ENCODE measurements around the gene NEMP1. TPM values are rescaled to one million over a fixed set of nuclear protein-coding genes. Genes with fewer than 3 reads are reported as not detected.
A peak's percentile ranks its signal among the peaks of the same experiment; 100 is the strongest.

Gene NEMP1
- total RNA-seq, 2 experiments from 2014 or later, result 60.5 to 66.1 TPM

DNA sequence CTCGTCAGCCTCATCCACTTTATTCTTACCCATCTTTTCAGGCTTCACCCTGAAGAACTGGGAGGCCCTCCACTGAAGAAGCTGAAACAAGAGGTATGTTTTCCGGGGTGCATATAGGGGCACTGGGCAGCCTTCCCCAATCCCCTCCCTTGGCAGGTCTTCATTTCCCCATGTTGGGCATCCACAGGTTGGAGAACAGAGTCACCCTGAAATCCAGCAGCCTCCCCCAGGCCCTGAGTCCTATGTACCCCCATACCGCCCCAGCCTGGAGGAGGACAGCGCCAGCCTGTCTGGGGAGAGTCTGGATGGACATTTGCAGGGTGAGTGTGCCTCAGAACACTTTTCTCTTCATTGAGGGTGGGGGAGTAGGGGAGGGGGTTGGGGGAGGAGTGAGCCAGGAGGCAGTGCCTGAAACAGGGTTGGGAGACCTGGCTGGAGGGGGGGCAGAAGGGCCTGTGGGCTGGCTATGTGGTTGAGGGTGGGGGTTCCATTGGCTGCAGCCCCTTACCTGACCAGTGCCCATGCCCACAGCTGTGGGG, 14.4 kb upstream of the NEMP1 start:
- peaks cover 2% of the 10 kb centered on the region for H3K36me3 Mint-ChIP-seq
- H3K4me3 Mint-ChIP-seq, result no peak overlapping the region
- CTCF ChIA-PET, result interaction anchor here (0.6 to 16.0 kb wide), 13 partner anchors 9 to 368 kb away, joined by 3 to 202 read pairs (median 5); partner anchors contain the start of genes NACA, NEMP1 and STAT6
- DNase-seq (no peak), ATAC-seq (no peak)
- H3K9me3 Mint-ChIP-seq (ENCODE audit: low read depth), result no peaks in the 10 kb centered on the region
- no peaks in the 10 kb centered on the region for H3K27me3 Mint-ChIP-seq
- peak overlapping the region; percentile 83 for H3K27ac Mint-ChIP-seq
- peaks cover 49% of the 10 kb centered on the region for H3K4me1 Mint-ChIP-seq

DNA sequence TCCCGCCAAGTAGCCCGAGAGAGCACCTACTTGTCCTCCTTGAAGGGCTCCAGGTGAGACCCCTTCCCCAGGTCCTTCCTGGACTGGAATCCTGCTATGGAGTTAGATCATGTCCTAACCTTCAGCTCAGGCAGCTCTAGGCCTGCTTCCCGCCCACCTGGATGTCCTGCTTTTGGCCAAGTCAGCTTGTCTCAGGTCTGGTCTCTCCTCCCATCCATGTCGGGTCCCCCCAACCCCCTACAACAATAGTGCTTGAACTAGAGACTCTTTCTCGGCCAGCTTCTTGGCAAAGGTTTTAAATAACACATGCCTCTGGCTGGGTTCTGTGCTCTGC, 13.9 kb upstream of the NEMP1 start:
- CTCF ChIA-PET, result interaction anchor here (1.1 to 16.0 kb wide), 11 partner anchors 8 to 91 kb away, joined by 3 to 202 read pairs (median 7); partner anchors contain the start of genes NEMP1 and STAT6

DNA sequence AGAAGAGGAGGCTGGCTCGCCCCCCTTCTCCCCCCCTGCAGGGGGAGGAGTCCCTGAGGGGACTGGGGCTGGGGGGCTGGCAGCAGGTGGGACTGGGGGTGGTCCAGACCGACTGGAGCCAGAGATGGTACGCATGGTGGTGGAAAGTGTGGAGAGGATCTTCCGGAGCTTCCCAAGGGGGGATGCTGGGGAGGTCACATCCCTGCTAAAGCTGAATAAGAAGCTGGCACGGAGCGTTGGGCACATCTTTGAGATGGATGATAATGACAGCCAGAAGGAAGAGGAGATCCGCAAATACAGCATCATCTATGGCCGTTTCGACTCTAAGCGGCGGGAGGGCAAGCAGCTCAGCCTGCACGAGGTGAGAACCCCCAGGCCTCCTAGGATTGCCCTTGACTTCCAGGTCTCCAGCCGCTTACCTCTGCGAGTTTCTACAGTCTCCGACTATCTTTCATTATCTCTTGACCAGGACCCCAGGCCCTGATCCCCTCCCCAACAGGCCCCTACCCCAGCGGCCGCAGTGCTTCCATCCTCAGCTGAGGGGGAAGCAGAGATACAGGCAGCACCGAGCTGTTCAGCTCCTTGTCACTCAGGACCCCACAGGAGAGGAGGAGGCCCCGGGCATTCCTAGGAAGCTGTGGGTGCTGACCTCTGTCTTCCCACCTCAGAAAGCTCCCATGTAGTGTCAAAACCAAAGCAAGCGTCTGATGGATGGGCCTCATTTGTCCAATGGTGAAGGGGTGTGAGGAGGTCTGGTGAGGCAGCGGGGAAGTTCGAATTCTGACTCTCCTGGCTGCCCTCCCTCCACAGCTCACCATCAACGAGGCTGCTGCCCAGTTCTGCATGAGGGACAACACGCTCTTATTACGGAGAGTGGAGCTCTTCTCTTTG, 13.3 kb upstream of the NEMP1 start:
- H3K27me3 Mint-ChIP-seq, result no peaks in the 10 kb centered on the region
- peak overlapping the region; percentile 27 for H3K4me3 Mint-ChIP-seq
- H3K36me3 Mint-ChIP-seq, result peaks cover 2% of the 10 kb centered on the region
- no peak overlapping the region for H3K27ac Mint-ChIP-seq
- ATAC-seq (no peak), DNase-seq (no peak)
- peaks cover 51% of the 10 kb centered on the region for H3K4me1 Mint-ChIP-seq
- no peaks in the 10 kb centered on the region for H3K9me3 Mint-ChIP-seq (ENCODE audit: low read depth)
- CTCF ChIA-PET, result interaction anchor here (1.1 to 16.0 kb wide), 13 partner anchors 8 to 123 kb away, joined by 3 to 202 read pairs (median 5); partner anchors contain the start of genes NEMP1 and STAT6

More for the DNA sequence above, 13.9 kb upstream of the NEMP1 start:
- Mint-ChIP-seq H3K4me1 (peaks cover 51% of the 10 kb centered on the region), H3K9me3 (ENCODE audit: low read depth) (no peaks in the 10 kb centered on the region), H3K27ac (peak overlapping the region; percentile 47), H3K4me3 (no peak overlapping the region), H3K36me3 (peaks cover 2% of the 10 kb centered on the region), H3K27me3 (no peaks in the 10 kb centered on the region)
- no peak for DNase-seq
- ATAC-seq, result no peak

DNA sequence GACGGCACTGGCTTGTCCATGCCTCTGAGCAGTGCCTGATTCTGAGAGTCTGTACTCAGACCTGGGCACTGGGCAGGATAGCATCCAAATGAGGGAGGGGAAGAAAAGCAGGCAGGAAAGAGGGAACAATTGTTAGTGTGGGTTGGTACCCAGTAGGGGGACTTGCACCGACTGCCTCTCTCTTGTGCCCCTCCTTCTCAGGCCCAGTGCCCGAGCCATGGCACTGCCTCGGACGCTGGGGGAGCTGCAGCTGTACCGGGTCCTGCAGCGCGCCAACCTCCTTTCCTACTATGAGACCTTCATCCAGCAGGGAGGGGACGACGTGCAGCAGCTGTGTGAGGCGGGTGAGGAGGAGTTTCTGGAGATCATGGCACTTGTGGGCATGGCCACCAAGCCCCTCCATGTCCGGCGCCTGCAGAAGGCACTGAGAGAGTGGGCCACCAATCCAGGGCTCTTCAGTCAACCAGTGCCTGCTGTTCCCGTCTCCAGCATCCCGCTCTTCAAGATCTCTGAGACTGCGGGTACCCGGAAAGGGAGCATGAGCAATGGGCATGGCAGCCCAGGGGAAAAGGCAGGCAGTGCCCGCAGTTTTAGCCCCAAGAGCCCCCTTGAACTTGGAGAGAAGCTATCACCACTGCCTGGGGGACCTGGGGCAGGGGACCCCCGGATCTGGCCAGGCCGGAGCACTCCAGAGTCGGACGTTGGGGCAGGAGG, 12.5 kb upstream of the NEMP1 start:
- H3K36me3 Mint-ChIP-seq, result peaks cover 2% of the 10 kb centered on the region
- H3K27me3 Mint-ChIP-seq, result no peaks in the 10 kb centered on the region
- H3K4me3 Mint-ChIP-seq, result peak overlapping the region; percentile 53
- ATAC-seq (no peak), DNase-seq (no peak)
- H3K27ac Mint-ChIP-seq, result peak overlapping the region; percentile 12
- CTCF ChIA-PET, result interaction anchor here (1.2 to 16.0 kb wide), 7 partner anchors 8 to 123 kb away, joined by 3 to 202 read pairs (median 18); partner anchors contain the start of genes NEMP1 and STAT6
- H3K9me3 Mint-ChIP-seq (ENCODE audit: low read depth), result no peaks in the 10 kb centered on the region
- peaks cover 59% of the 10 kb centered on the region for H3K4me1 Mint-ChIP-seq

DNA sequence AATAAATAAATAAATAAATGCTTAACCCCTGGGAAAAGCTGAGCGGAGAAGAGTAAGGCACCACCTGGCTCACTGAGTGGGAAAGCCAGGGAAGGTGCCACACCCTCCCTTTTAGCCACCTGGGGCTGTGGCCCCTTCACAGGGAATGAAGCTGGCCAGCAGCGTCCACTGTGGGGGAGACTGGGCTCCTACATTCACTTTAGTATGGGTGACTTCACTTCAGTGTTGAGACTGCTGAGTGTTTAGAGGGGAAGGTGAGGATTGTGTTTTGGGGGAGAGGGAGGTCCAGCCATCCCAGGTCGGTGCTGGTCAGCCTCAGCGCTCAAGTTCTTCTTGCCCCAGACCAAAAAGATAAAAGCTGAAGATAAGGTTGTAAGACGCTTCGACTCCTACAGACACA, 11.9 kb upstream of the NEMP1 start:
- peaks cover 2% of the 10 kb centered on the region for H3K36me3 Mint-ChIP-seq
- H3K4me3 Mint-ChIP-seq, result peak overlapping the region; percentile 53
- H3K4me1 Mint-ChIP-seq, result peaks cover 64% of the 10 kb centered on the region
- no peak for DNase-seq
- no peak for ATAC-seq
- CTCF ChIA-PET, result interaction anchor here (1.2 to 16.0 kb wide), 6 partner anchors 8 to 124 kb away, joined by 3 to 202 read pairs (median 19); partner anchors contain the start of genes NEMP1 and STAT6
- no peaks in the 10 kb centered on the region for H3K27me3 Mint-ChIP-seq
- H3K27ac Mint-ChIP-seq, result peak overlapping the region; percentile 12
- no peaks in the 10 kb centered on the region for H3K9me3 Mint-ChIP-seq (ENCODE audit: low read depth)

GRCh38 chr12:57089271-57090245, 11.0 kb upstream of the NEMP1 start:
- Mint-ChIP-seq H3K4me1 (peaks cover 62% of the 10 kb centered on the region), H3K27ac (peak overlapping the region; percentile 73), H3K36me3 (peaks cover 2% of the 10 kb centered on the region), H3K27me3 (no peaks in the 10 kb centered on the region), H3K4me3 (peak overlapping the region; percentile 84), H3K9me3 (ENCODE audit: low read depth) (no peaks in the 10 kb centered on the region)
- CTCF ChIA-PET, result interaction anchor here (0.7 to 16.0 kb wide), 9 partner anchors 9 to 125 kb away, joined by 3 to 202 read pairs (median 5); partner anchors contain the start of genes NEMP1 and STAT6
- DNase-seq, result peak; percentile 72
- ATAC-seq, result no peak

DNA sequence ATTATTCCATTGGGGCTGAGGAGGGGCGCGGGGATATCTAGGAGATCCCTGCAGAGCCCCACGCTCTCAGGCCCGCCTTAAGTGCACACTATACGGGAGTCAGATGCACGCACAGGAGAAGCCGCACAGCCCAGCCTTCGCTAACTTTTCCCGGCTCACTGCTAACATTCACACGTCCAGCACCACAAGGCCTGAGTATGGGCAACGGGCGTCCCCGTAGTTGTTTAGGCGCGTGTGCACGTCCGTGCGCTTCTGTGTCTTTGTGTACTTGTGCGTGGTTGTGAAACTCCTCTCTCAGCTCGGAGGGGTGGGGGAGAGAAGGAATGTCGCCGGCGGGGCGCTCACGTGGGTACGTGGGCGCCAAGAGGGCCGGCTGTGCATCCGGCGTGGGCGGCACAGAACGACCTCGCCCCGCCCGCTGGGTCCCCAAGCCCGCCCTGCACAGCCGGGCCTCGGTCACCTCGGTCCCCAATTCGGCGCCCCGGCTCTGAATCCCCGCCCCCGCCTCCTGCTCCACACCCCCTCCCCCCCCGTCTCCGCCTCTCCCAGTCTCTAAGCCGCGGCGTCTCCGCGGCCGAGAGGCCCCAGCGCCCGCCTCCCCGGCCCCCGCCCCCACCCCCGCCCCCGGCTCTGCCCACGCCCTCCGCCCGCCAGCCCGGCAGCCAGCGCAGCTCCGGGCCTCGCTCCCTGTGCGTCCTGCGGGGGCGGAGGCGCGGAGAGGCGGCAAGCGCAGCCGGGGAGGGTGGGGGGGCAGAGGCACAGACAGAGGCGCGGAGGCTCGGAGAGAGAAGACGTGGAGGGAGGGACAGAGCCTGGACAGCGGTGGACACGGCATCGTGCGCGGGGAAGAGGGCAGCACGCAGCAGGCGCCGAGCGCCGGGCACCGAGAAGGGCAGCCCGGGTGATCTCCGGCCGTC, 10.0 kb upstream of the NEMP1 start, which contains the start of gene NAB2:
Gene NAB2, plus strand, starts transcription at position 761 of the 917 bp plus-strand sequence. CDS start 158 bp downstream, outside the sequence.
- Mint-ChIP-seq H3K27me3 (no peaks in the 10 kb centered on the region), H3K36me3 (peaks cover 2% of the 10 kb centered on the region), H3K9me3 (ENCODE audit: low read depth) (no peaks in the 10 kb centered on the region), H3K27ac (peak within 1 kb of the TSS; percentile 88), H3K4me3 (peak within 1 kb of the TSS; percentile 84), H3K4me1 (peaks cover 57% of the 10 kb centered on the region)
- ATAC-seq (peak; percentile 80), DNase-seq (peak; percentile 97)
- CTCF ChIA-PET, result interaction anchor here (1.1 to 16.0 kb wide), 9 partner anchors 10 to 124 kb away, joined by 3 to 202 read pairs (median 8); partner anchors contain the start of genes NEMP1 and STAT6

- Mint-ChIP-seq H3K4me1 (peaks cover 51% of the 10 kb centered on the region), H3K36me3 (peaks cover 2% of the 10 kb centered on the region), H3K9me3 (ENCODE audit: low read depth) (no peaks in the 10 kb centered on the region), H3K27me3 (no peaks in the 10 kb centered on the region), H3K27ac (peak overlapping the region; percentile 88), H3K4me3 (peak overlapping the region; percentile 81)
- peak; percentile 88 for DNase-seq
- CTCF ChIA-PET, result interaction anchor here (1.6 to 16.0 kb wide), 6 partner anchors 9 to 80 kb away, joined by 4 to 202 read pairs (median 14); partner anchors contain the start of genes NEMP1 and STAT6
- ATAC-seq, result peak; percentile 29
These were observed 9.2 kb upstream of the NEMP1 start for GRCh38 chr12:57087691-57088353.

- peak overlapping the region; percentile 91 for H3K27ac Mint-ChIP-seq
- H3K36me3 Mint-ChIP-seq, result peaks cover 2% of the 10 kb centered on the region
- H3K4me3 Mint-ChIP-seq, result peak overlapping the region; percentile 81
- DNase-seq (peak; percentile 89), ATAC-seq (peak; percentile 48)
- H3K9me3 Mint-ChIP-seq (ENCODE audit: low read depth), result no peaks in the 10 kb centered on the region
- H3K27me3 Mint-ChIP-seq, result no peaks in the 10 kb centered on the region
- CTCF ChIA-PET, result interaction anchor here (1.6 to 16.0 kb wide), 6 partner anchors 8 to 79 kb away, joined by 4 to 202 read pairs (median 14); partner anchors contain the start of genes NEMP1 and STAT6
- peaks cover 46% of the 10 kb centered on the region for H3K4me1 Mint-ChIP-seq
These were observed 8.6 kb upstream of the NEMP1 start for GRCh38 chr12:57087010-57087690.

DNA sequence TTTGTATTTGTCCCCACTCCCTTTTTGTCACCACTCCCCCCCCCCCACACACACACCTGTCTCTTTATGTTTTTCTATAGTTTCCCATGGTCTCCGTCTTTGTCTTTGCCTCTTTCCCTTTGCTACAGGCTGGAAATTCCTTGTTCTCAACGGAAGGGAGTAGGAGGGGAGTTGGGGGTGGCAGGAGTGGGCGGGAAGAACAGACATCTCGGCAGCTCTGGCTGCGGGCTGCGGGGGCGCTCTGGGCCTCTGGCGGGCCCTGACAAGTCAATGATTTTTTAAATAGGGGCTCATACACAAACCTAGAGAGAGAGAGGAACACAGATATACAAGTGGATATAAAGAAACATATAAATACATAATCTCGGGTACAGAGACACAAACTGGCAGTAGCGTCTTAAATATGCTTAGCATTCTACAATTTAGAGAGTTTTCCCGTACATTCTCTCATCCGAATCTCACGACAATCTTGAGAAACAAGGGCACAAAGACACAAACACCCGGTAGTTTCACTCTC, 8.0 kb upstream of the NEMP1 start:
- Mint-ChIP-seq H3K27me3 (no peaks in the 10 kb centered on the region), H3K4me1 (peaks cover 42% of the 10 kb centered on the region), H3K27ac (peak overlapping the region; percentile 91), H3K36me3 (no peaks in the 10 kb centered on the region), H3K4me3 (peak overlapping the region; percentile 81), H3K9me3 (ENCODE audit: low read depth) (no peaks in the 10 kb centered on the region)
- ATAC-seq (no peak), DNase-seq (peak; percentile 63)
- CTCF ChIA-PET, result interaction anchor here (1.7 to 16.0 kb wide), 5 partner anchors 8 to 79 kb away, joined by 4 to 202 read pairs (median 21); partner anchors contain the start of genes NEMP1 and STAT6

All from activated CD8-positive, alpha-beta memory T cell treated with anti-CD3 and anti-CD28 coated beads, Interleukin-2, amount 10 ng/mL, durations not matched to agents 7 days and 5 days (primary cell).